KOPT-K1 (cell line): ENCODE results near the gene SIRT2.
A peak's percentile ranks its signal among the peaks of the same experiment; 100 is the strongest.
"Not testable (repeated sequence)": the region's sequence is repeated elsewhere in the genome, so short reads cannot be mapped to it uniquely, and the experiment has no call there.

Experiments used
- H3K27ac ChIP-seq: fragments of 200-600 bp; sonication (generic); 2 replicates; pipeline ENCODE4 v1.5.1; 2016; ENCODE audit warnings: antibody characterized with exemption, mild to moderate bottlenecking, low read depth, low read length; ENCODE audit not compliant: poor library complexity, severe bottlenecking
- H3K36me3 ChIP-seq: fragments of 200-600 bp; sonication (generic); 2 replicates; pipeline ENCODE4 v1.5.1; 2017; ENCODE audit warnings: antibody characterized with exemption, mild to moderate bottlenecking, low read length, moderate library complexity; ENCODE audit not compliant: insufficient read depth
- H3K9me3 ChIP-seq: fragments of 200-600 bp; sonication (generic); 2 replicates; pipeline ENCODE4 v1.5.1; 2017; ENCODE audit warnings: antibody characterized with exemption, low read length, mild to moderate bottlenecking; ENCODE audit not compliant: insufficient read depth, poor library complexity, severe bottlenecking

SIRT2 gene

GRCh38 chr19:38869836-38870607 lies 29.4 kb downstream of the SIRT2 start:
- Histone ChIP-seq H3K27ac (peak overlapping the region; percentile 23), H3K9me3 (no peaks in the 10 kb centered on the region), H3K36me3 (no peaks in the 10 kb centered on the region)

GRCh38 chr19:38869160-38869835 lies 30.1 kb downstream of the SIRT2 start:
- H3K27ac ChIP-seq, result peak overlapping the region; percentile 23
- H3K36me3 ChIP-seq, result no peaks in the 10 kb centered on the region
- no peaks in the 10 kb centered on the region for H3K9me3 ChIP-seq

- Histone ChIP-seq H3K27ac (no peak overlapping the region), H3K9me3 (no peaks in the 10 kb centered on the region), H3K36me3 (no peaks in the 10 kb centered on the region)
These were observed 30.9 kb downstream of the SIRT2 start for GRCh38 chr19:38868551-38868950.

- H3K9me3 ChIP-seq, result no peaks in the 10 kb centered on the region
- H3K27ac ChIP-seq, result no peak overlapping the region
- no peaks in the 10 kb centered on the region for H3K36me3 ChIP-seq
These were observed 32.1 kb downstream of the SIRT2 start for GRCh38 chr19:38867171-38867780.

GRCh38 chr19:38862321-38863059 lies 36.9 kb downstream of the SIRT2 start:
- no peak overlapping the region for H3K27ac ChIP-seq
- H3K9me3 ChIP-seq, result no peaks in the 10 kb centered on the region

GRCh38 chr19:38861368-38861767 lies 38.0 kb downstream of the SIRT2 start:
- no peaks in the 10 kb centered on the region for H3K9me3 ChIP-seq
- H3K36me3 ChIP-seq, result no peaks in the 10 kb centered on the region
- H3K27ac ChIP-seq, result no peak overlapping the region

More at GRCh38 chr19:38862321-38863059, 36.9 kb downstream of the SIRT2 start:
- H3K36me3 ChIP-seq, result no peaks in the 10 kb centered on the region

- not testable (repeated sequence) for H3K27ac ChIP-seq, H3K9me3 ChIP-seq, H3K36me3 ChIP-seq
These were observed 39.7 kb downstream of the SIRT2 start for GRCh38 chr19:38859631-38860204.

- no peaks in the 10 kb centered on the region for H3K36me3 ChIP-seq
These were observed 42.6 kb downstream of the SIRT2 start for GRCh38 chr19:38856813-38857212.

GRCh38 chr19:38855751-38856150 lies 43.7 kb downstream of the SIRT2 start:
- not testable (repeated sequence) for H3K27ac ChIP-seq, H3K36me3 ChIP-seq, H3K9me3 ChIP-seq

More at GRCh38 chr19:38856813-38857212, 42.6 kb downstream of the SIRT2 start:
- Histone ChIP-seq H3K9me3 (no peaks in the 10 kb centered on the region), H3K27ac (no peak overlapping the region)

GRCh38 chr19:38854961-38855360 lies 44.5 kb downstream of the SIRT2 start:
- not testable (repeated sequence) for H3K36me3 ChIP-seq, H3K27ac ChIP-seq, H3K9me3 ChIP-seq

GRCh38 chr19:38853214-38853613 lies 46.2 kb downstream of the SIRT2 start:
- Histone ChIP-seq H3K27ac (peak overlapping the region; percentile 99), H3K9me3 (no peaks in the 10 kb centered on the region), H3K36me3 (peaks cover 8% of the 10 kb centered on the region)

GRCh38 chr19:38852231-38853044 lies 47.0 kb downstream of the SIRT2 start:
- H3K9me3 ChIP-seq, result no peaks in the 10 kb centered on the region
- H3K36me3 ChIP-seq, result peaks cover 16% of the 10 kb centered on the region
- peak overlapping the region; percentile 99 for H3K27ac ChIP-seq

GRCh38 chr19:38851622-38852230 lies 47.7 kb downstream of the SIRT2 start:
- peak overlapping the region; percentile 99 for H3K27ac ChIP-seq

More at GRCh38 chr19:38851622-38852230, 47.7 kb downstream of the SIRT2 start:
- Histone ChIP-seq H3K9me3 (no peaks in the 10 kb centered on the region), H3K36me3 (peaks cover 23% of the 10 kb centered on the region)
